ENCODE measurements around the gene ALDH1A3.

Gene ALDH1A3

GRCh38 chr15:100929641-100930042 is 50.0 kb downstream of the ALDH1A3 start:
- Histone ChIP-seq H3K36me3 (ENCODE audit: control insufficient read depth, insufficient read depth, low read length) (no peaks in the 10 kb centered on the region), H3K9me3 (ENCODE audit: control insufficient read depth, low read length) (no peaks in the 10 kb centered on the region), H3K4me1 (ENCODE audit: control insufficient read depth, insufficient read depth, low read length, poor library complexity, severe bottlenecking) (no peaks in the 10 kb centered on the region), H3K27ac (ENCODE audit: low read depth, low read length, severe bottlenecking) (no peak overlapping the region), H3K4me3 (ENCODE audit: extremely low read depth, insufficient read depth, low read length, poor library complexity, severe bottlenecking) (no peak overlapping the region)
- 56 to 58% methylated on average over 6 of the region's 6 CpGs for WGBS, 2 experiments (ENCODE audit: insufficient coverage in 2 of 2)

DNA sequence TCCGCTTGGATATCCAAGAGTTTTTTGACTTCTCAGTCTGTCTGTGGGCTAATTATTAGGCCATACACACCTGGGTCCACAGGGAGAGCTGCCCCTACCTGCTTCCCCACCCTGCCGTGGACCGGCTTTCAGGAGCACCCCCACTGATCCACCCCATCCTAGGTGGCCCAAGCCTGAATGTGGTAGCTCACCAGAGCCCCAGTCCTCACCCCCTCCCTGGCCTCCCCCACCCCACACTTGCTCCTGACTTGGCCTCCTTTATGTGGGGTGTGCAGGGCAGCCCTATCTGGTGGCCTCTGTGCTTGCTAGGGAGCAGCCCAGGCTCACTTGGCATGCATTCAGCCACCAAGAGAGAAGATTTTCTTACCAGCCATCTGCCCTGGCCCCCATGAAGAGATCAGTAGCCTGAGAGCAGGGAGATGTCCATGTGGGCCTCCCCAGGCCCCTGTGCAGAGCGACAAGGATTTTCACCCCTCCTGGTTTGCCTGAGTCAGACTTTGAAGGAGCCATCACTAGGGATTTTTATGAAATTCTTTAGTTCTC is 50.7 kb downstream of the ALDH1A3 start:
- Histone ChIP-seq H3K9me3 (ENCODE audit: control insufficient read depth, low read length) (no peaks in the 10 kb centered on the region), H3K4me3 (ENCODE audit: extremely low read depth, insufficient read depth, low read length, poor library complexity, severe bottlenecking) (no peak overlapping the region), H3K27ac (ENCODE audit: low read depth, low read length, severe bottlenecking) (no peak overlapping the region), H3K4me1 (ENCODE audit: control insufficient read depth, insufficient read depth, low read length, poor library complexity, severe bottlenecking) (no peaks in the 10 kb centered on the region), H3K36me3 (ENCODE audit: control insufficient read depth, insufficient read depth, low read length) (no peaks in the 10 kb centered on the region)
- 100% methylated on average over 2 of the region's 4 CpGs for WGBS, 2 experiments (ENCODE audit: insufficient coverage in 2 of 2)

- no peaks in the 10 kb centered on the region for H3K9me3 ChIP-seq (ENCODE audit: control insufficient read depth, low read length)
- no peaks in the 10 kb centered on the region for H3K36me3 ChIP-seq (ENCODE audit: control insufficient read depth, insufficient read depth, low read length)
- H3K4me1 ChIP-seq (ENCODE audit: control insufficient read depth, insufficient read depth, low read length, poor library complexity, severe bottlenecking), result no peaks in the 10 kb centered on the region
- no peak overlapping the region for H3K4me3 ChIP-seq (ENCODE audit: extremely low read depth, insufficient read depth, low read length, poor library complexity, severe bottlenecking)
- WGBS, 2 experiments (ENCODE audit: insufficient coverage in 2 of 2), result 90% methylated on average over 11 to 12 of the region's 15 CpGs
- no peak overlapping the region for H3K27ac ChIP-seq (ENCODE audit: low read depth, low read length, severe bottlenecking)
Observed at GRCh38 chr15:100931143-100931890, 51.7 kb downstream of the ALDH1A3 start.

- WGBS, 2 experiments (ENCODE audit: insufficient coverage in 2 of 2), result 46 to 56% methylated on average over 6 of the region's 7 CpGs
- H3K4me3 ChIP-seq (ENCODE audit: extremely low read depth, insufficient read depth, low read length, poor library complexity, severe bottlenecking), result no peak overlapping the region
Observed at GRCh38 chr15:100932676-100933348, 53.2 kb downstream of the ALDH1A3 start.

GRCh38 chr15:100934166-100934565 is 54.5 kb downstream of the ALDH1A3 start:
- Histone ChIP-seq H3K27ac (ENCODE audit: low read depth, low read length, severe bottlenecking) (no peak overlapping the region), H3K36me3 (ENCODE audit: control insufficient read depth, insufficient read depth, low read length) (no peaks in the 10 kb centered on the region), H3K9me3 (ENCODE audit: control insufficient read depth, low read length) (no peaks in the 10 kb centered on the region), H3K4me1 (ENCODE audit: control insufficient read depth, insufficient read depth, low read length, poor library complexity, severe bottlenecking) (no peaks in the 10 kb centered on the region), H3K4me3 (ENCODE audit: extremely low read depth, insufficient read depth, low read length, poor library complexity, severe bottlenecking) (no peak overlapping the region)

More at GRCh38 chr15:100932676-100933348, 53.2 kb downstream of the ALDH1A3 start:
- Histone ChIP-seq H3K36me3 (ENCODE audit: control insufficient read depth, insufficient read depth, low read length) (no peaks in the 10 kb centered on the region), H3K4me1 (ENCODE audit: control insufficient read depth, insufficient read depth, low read length, poor library complexity, severe bottlenecking) (no peaks in the 10 kb centered on the region), H3K27ac (ENCODE audit: low read depth, low read length, severe bottlenecking) (no peak overlapping the region), H3K9me3 (ENCODE audit: control insufficient read depth, low read length) (no peaks in the 10 kb centered on the region)

- no peaks in the 10 kb centered on the region for H3K4me1 ChIP-seq (ENCODE audit: control insufficient read depth, insufficient read depth, low read length, poor library complexity, severe bottlenecking)
- H3K4me3 ChIP-seq (ENCODE audit: extremely low read depth, insufficient read depth, low read length, poor library complexity, severe bottlenecking), result no peak overlapping the region
- no peak overlapping the region for H3K27ac ChIP-seq (ENCODE audit: low read depth, low read length, severe bottlenecking)
- no peaks in the 10 kb centered on the region for H3K9me3 ChIP-seq (ENCODE audit: control insufficient read depth, low read length)
- H3K36me3 ChIP-seq (ENCODE audit: control insufficient read depth, insufficient read depth, low read length), result no peaks in the 10 kb centered on the region
Observed at GRCh38 chr15:100934726-100935125, 55.1 kb downstream of the ALDH1A3 start.

- 88 to 100% methylated on average over 1 to 2 of the region's 4 CpGs for WGBS, 2 experiments (ENCODE audit: insufficient coverage in 2 of 2)
- H3K27ac ChIP-seq (ENCODE audit: low read depth, low read length, severe bottlenecking), result no peak overlapping the region
- no peaks in the 10 kb centered on the region for H3K4me1 ChIP-seq (ENCODE audit: control insufficient read depth, insufficient read depth, low read length, poor library complexity, severe bottlenecking)
- no peaks in the 10 kb centered on the region for H3K9me3 ChIP-seq (ENCODE audit: control insufficient read depth, low read length)
- H3K4me3 ChIP-seq (ENCODE audit: extremely low read depth, insufficient read depth, low read length, poor library complexity, severe bottlenecking), result no peak overlapping the region
- H3K36me3 ChIP-seq (ENCODE audit: control insufficient read depth, insufficient read depth, low read length), result no peaks in the 10 kb centered on the region
Observed at GRCh38 chr15:100937171-100937570, 57.5 kb downstream of the ALDH1A3 start.

DNA sequence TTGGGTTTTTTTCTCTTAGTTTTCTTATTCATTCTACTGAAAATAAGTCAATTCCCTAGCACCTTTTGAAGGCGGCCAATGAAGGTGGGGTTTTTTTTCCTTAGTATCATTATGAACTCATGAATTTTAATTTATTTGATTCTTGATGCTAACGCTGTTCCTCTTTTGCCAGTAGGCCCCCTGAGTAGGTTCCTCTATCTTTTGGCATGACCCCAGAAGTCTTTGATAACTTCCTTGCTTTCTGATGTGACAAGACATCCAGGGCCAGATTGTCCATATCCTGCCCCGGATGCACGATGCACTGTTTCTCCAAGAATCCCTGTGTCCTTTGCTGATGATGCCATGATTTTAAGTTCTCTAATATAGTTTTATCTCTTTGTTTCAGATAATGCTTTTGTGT is 60.2 kb downstream of the ALDH1A3 start:
- Histone ChIP-seq H3K27ac (ENCODE audit: low read depth, low read length, severe bottlenecking) (no peak overlapping the region), H3K9me3 (ENCODE audit: control insufficient read depth, low read length) (no peaks in the 10 kb centered on the region), H3K4me3 (ENCODE audit: extremely low read depth, insufficient read depth, low read length, poor library complexity, severe bottlenecking) (no peak overlapping the region), H3K4me1 (ENCODE audit: control insufficient read depth, insufficient read depth, low read length, poor library complexity, severe bottlenecking) (no peaks in the 10 kb centered on the region), H3K36me3 (ENCODE audit: control insufficient read depth, insufficient read depth, low read length) (no peaks in the 10 kb centered on the region)
- no CpG with 5 or more reads among the region's 4 CpGs for WGBS, 2 experiments (ENCODE audit: insufficient coverage in 2 of 2)

DNA sequence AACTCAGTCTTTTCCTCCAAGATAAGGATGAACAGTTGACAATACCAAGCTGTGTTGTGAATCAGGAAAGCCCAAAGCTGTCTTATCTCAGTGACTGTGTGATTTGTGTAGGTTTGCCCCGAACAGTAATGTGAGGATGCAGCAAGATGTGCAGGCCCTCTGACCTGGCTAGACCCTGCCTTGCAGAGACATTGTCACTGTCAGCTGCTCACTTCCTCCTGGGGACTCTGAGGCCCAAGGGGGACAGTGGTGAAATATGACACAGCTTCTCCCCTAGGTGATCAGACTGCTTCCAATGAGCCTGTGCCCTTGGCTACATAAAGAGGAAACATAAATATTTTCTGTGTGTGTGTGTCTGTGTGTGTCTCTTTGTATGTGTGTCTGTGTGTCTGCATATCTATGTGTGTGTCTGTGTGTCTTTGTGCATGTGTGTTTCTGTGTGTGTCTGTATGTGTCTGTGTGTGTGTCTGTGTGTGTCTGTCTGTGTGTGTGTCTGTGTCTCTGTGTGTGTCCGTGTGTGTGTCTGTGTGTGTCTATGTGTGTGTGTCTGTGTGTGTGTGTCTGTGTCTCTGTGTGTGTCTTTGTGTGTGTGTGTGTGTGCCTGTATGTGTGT is 61.2 kb downstream of the ALDH1A3 start:
- no peak overlapping the region for H3K4me3 ChIP-seq (ENCODE audit: extremely low read depth, insufficient read depth, low read length, poor library complexity, severe bottlenecking)
- H3K27ac ChIP-seq (ENCODE audit: low read depth, low read length, severe bottlenecking), result no peak overlapping the region
- 78% methylated on average over 2 of the region's 2 CpGs; no CpG with 5 or more reads in 1 of the 2 experiments for WGBS, 2 experiments (ENCODE audit: insufficient coverage in 2 of 2)
- no peaks in the 10 kb centered on the region for H3K9me3 ChIP-seq (ENCODE audit: control insufficient read depth, low read length)
- H3K36me3 ChIP-seq (ENCODE audit: control insufficient read depth, insufficient read depth, low read length), result no peaks in the 10 kb centered on the region
- H3K4me1 ChIP-seq (ENCODE audit: control insufficient read depth, insufficient read depth, low read length, poor library complexity, severe bottlenecking), result no peaks in the 10 kb centered on the region

GRCh38 chr15:100941536-100941935 is 61.9 kb downstream of the ALDH1A3 start:
- no peak overlapping the region for H3K4me3 ChIP-seq (ENCODE audit: extremely low read depth, insufficient read depth, low read length, poor library complexity, severe bottlenecking)
- 85 to 97% methylated on average over 8 to 10 of the region's 10 CpGs for WGBS, 2 experiments (ENCODE audit: insufficient coverage in 2 of 2)
- H3K36me3 ChIP-seq (ENCODE audit: control insufficient read depth, insufficient read depth, low read length), result no peaks in the 10 kb centered on the region
- H3K9me3 ChIP-seq (ENCODE audit: control insufficient read depth, low read length), result no peaks in the 10 kb centered on the region
- no peaks in the 10 kb centered on the region for H3K4me1 ChIP-seq (ENCODE audit: control insufficient read depth, insufficient read depth, low read length, poor library complexity, severe bottlenecking)
- no peak overlapping the region for H3K27ac ChIP-seq (ENCODE audit: low read depth, low read length, severe bottlenecking)

Data from mesodermal cell (in vitro differentiated cells).